Epidermal melanocyte (primary cell): ENCODE results near the gene ISLR2.

ENCODE experiments used
- DNase-seq: peaks from one replicate; pipeline ENCODE4 v3.0.0; 2011; ENCODE audit warnings: low spot score; ENCODE audit not compliant: insufficient read length

ISLR2 gene

DNA sequence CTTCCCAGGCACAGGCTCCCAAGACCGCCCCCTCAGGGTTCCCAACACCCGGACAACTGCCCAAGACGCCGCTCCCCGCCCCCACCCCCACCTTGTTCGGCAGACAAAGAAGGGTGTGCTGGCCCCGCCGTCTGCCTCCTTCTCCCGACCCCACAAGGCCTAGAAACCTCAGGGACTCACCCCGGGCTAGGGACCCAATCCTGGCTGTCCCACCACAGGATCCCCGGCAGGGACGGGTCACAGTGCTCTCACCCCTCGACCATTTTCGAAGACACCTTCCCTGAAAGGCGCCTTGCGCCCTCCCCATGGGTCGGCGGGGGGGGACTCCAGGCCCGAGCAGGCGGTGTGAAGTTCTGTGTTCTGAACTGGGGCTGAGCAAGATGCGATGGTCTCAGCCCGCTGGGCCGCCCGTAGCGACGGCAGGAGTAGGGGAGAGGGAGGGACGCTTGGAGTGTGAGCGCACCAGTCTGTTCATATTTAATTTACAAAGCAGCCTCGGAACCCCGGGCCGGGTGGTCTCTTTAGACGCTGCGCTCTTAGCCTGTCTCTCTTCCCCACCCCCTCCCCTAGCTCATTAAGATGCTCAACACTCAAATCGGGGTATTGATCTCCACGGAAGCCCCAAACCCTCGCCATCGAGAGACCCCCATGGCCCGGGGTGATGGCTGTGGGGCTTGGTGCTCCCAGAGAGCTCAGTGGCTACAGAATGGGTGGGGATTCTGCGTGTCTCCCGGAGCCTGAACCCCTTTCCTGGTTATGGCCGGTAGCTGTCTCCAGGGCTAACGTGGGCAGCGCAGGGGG lies 1.4 kb upstream of the ISLR2 start:
- DNase-seq: no peak

DNA sequence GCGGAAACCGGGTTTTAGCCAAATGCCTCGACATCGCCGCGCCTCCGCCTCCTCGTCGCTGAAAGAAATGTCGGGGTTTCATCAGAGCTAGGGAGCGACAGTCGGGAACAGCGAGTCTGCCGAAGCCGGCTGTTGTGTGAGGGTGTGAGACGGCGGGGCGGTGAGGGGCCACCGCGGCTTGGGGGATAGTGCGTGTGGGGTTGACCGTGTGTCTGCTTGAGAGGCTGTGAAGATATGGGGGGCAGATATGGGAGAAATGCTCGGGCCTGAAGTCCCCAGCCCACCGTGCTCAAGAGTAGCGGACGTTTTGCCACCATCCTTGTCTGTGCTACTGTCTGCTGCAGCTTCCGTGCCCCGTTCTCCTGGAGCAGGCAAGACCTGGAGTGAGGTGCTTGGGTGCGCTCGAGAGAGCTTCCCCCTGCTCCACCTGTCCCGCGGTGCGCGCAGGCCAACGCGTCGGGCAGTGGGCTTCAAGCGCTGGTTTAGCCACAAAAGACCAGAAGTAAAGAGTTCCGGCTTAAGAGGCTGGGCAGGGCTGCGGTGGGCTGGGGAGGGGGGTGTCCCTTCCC lies 716 bp upstream of the ISLR2 start:
- DNase-seq: no peak

GRCh38 chr15:74130849-74131627 lies 652 bp downstream of the ISLR2 start:
- DNase-seq: no peak

DNA sequence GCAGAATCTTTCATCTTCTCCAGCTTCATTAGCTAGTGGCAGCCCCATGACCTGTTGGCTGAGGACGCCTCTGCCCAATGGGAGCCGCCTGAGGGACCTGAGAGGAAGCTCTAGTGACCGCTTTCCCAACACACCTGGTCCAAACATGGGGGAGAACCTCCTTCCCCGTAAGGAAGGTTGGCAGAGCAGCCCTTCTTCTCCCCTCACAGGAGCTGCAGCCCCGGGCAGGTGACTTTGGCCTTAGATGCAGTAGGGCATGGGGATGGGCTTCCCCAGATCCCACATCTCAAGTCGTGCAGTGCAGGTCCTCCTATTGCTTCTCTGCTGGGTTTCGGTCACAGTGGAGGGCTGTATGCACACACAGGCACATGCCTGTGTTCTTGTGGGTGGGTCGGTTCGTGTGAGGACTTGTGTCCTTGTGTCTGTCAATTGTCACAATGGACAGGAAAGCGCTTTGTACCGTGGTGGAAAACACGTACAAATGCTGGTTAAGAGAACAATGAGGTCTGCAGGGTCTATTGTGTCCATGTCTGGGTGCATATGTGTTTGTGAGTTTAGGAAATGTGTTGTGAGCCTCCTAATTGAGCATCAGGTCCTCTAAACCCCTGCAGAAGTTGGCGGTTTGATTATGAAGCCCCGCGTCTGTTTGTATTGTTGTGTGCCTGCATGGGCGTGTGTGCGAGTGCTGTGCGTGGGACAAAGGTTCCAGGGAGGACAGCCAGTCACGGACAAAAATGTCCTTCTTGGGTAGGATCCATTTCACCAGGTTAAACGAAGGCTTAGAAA lies 1.4 kb downstream of the ISLR2 start:
- no peak for DNase-seq

DNA sequence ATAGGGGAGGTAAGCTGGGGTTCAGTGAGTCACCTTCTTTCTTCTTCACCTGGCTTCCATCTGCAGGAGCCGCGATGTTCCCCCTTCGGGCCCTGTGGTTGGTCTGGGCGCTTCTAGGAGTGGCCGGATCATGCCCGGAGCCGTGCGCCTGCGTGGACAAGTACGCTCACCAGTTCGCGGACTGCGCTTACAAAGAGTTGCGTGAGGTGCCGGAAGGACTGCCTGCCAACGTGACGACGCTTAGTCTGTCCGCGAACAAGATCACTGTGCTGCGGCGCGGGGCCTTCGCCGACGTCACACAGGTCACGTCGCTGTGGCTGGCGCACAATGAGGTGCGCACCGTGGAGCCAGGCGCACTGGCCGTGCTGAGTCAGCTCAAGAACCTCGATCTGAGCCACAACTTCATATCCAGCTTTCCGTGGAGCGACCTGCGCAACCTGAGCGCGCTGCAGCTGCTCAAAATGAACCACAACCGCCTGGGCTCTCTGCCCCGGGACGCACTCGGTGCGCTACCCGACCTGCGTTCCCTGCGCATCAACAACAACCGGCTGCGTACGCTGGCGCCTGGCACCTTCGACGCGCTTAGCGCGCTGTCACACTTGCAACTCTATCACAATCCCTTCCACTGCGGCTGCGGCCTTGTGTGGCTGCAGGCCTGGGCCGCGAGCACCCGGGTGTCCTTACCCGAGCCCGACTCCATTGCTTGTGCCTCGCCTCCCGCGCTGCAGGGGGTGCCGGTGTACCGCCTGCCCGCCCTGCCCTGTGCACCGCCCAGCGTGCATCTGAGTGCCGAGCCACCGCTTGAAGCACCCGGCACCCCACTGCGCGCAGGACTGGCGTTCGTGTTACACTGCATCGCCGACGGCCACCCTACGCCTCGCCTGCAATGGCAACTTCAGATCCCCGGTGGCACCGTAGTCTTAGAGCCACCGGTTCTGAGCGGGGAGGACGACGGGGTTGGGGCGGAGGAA lies 2.6 kb downstream of the ISLR2 start:
- DNase-seq: no peak

DNA sequence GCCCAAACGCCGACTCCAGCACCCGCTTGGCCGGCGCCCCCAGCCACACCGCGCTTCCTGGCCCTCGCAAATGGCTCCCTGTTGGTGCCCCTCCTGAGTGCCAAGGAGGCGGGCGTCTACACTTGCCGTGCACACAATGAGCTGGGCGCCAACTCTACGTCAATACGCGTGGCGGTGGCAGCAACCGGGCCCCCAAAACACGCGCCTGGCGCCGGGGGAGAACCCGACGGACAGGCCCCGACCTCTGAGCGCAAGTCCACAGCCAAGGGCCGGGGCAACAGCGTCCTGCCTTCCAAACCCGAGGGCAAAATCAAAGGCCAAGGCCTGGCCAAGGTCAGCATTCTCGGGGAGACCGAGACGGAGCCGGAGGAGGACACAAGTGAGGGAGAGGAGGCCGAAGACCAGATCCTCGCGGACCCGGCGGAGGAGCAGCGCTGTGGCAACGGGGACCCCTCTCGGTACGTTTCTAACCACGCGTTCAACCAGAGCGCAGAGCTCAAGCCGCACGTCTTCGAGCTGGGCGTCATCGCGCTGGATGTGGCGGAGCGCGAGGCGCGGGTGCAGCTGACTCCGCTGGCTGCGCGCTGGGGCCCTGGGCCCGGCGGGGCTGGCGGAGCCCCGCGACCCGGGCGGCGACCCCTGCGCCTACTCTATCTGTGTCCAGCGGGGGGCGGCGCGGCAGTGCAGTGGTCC lies 3.5 kb downstream of the ISLR2 start:
- DNase-seq: no peak

- no peak for DNase-seq
These were observed 4.1 kb downstream of the ISLR2 start for GRCh38 chr15:74134387-74135027.

DNA sequence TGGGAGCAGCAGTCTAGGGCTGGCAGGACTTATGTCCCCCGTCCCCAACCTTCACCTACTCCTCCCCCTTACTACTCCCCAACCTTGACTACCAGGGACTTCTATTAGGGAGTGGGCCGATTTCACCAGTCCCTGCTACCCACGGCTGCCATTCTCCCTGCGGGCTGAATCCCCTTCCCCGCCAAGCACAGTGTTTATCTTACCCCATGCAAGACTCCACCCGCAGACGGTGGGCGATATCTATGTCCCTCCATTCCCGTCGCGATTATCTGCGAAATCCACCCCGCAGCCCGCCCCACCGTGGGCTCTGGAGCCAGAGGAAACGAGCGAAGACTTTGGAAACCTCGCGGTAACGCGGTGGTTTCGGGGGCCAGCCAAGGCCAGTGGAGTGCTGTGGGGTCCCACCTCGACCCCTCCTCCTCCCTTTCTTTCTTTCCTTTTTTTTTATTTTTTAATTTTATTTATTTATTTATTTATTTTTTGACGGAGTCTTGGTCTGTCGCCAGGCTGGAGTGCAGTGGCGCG lies 4.7 kb downstream of the ISLR2 start:
- no peak for DNase-seq

DNA sequence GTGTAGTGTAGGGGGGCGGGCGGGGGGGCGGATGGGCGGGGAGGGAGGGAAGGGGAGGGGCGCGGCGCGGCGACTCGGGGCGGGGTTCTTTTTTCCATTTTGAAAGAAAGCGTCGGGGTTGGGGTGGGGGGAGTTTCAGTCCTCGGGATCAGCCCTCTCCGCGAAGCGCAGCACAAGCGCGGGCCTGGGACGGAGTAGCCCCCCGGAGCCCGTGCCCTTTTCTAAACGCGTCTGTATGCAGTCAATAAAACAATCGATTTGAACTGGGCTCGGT lies 6.1 kb downstream of the ISLR2 start:
- no peak for DNase-seq

DNA sequence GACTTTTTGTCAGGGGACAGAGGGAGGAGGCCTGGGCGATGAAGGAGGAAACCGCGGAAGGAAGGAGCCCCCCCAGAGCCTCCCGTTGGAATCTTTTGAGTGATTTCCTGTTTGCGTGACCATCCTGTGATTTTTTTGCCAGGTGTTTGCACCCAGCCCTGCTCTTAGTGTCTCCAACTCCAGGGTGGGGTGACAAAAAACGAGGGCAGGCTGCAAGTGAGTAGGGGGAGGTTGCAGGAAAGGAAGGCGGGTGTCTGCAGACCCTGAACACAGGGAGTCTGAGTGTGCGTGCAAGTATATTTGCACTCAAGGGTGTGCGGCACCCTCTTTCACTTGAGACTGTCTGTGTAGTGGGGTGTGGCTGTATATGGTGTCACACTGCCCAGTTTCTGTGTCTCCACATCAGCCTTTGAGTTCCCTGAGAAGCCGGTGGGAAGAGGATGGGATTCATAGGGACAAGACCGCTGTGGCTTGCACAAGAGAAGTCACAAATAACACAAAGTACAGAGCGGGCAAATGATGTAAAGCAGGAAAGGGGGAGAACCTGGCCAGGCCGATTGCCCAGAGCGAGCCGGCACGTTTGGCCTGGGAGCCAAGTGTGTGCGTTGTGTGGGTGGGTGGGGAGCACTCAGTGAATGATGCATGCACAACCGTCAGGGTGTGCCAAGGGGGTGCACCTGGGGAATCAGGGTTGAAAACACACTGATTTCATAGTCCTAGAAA lies 6.6 kb downstream of the ISLR2 start:
- DNase-seq: no peak

DNA sequence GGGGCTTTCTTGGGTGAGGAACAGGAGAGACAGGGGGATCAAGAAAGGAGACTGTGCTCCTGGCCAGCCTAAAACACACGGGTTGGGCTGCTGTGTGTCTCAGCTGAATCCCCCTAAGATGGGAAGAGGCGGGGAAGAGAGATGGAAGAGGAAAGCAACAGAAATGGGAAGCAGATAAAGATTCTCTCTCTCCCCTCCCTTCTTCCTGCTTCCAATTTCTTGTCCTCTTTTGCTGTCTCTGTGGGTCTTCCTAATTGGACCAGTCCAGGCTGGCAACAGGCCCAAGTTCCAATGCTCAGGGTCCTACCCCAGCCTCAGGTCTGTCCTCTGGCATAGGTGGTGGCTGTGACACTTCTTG lies 7.1 kb downstream of the ISLR2 start:
- no peak for DNase-seq

- no peak for DNase-seq
These were observed 8.3 kb downstream of the ISLR2 start for GRCh38 chr15:74138642-74139041.

DNA sequence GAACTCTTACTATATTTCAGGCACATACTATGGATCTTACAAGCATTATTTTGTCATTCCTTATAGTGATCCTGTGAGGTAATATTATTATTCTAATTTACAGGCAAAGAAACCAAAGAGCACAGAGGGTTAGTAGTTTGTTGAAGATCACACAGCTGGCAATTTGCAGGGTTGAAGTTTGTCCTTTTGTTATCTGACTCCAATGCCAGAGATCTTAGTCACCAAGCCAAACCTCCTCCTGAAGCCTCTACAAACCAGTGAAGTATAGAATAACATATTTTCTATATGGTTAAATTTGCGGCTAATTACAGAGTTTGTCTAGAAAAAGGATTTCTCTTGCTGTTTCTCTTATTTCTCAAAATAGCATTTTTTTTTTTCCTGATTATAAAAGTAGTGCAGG lies 11.2 kb downstream of the ISLR2 start:
- no peak for DNase-seq

DNA sequence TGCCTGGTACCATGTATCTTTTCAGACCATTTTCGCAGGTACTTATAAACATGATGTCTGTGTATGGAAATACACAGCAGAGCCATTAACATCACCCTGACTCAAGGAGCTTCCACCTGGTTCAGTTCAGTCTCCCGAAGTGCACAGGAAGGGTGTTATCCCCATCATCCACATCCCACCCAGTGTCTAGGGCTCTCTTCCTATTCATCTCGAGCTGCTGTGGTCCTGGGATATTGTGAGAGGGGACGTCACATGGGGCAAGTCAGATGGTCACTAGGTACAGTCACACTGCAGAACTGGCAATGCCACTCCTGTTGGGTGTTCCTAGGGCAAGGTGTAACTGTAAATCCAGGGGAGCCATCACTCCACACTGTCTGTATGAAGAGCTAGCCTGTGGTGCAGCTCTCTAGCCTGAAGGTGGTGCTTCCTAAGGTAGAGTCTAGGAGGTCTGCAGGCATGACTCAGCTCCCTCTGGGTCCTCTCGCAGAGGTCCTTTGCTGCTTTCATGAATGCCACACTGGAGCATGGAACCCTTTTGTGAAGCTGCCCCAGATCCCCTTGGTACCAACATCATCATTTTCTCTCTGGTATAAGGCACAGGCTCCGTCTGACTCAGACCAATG lies 13.9 kb downstream of the ISLR2 start:
- no peak for DNase-seq

DNA sequence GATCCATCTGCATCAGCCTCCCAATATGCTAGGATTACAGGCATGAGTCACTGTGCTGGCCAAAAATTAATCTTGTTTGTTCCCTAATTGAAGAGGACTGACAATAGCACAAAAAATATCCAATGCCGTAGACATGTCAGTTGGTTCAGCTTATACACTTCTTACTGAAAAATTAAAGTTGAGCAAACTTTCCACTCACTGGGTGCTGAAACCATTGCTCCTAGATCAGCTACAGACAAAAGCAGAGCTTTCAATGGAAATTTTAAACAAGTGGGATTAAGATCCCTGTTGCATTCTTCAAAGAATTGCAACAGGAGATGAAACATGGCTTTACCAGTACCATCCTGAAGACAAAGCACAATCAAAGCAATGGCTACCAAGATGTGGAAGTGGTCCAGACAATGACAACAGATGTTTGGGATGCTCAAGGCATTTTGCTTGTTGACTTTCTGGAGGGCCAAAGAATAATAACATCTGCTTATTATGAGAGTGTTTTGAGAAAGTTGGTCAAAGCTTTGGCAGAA lies 16.0 kb downstream of the ISLR2 start:
- DNase-seq: no peak

DNA sequence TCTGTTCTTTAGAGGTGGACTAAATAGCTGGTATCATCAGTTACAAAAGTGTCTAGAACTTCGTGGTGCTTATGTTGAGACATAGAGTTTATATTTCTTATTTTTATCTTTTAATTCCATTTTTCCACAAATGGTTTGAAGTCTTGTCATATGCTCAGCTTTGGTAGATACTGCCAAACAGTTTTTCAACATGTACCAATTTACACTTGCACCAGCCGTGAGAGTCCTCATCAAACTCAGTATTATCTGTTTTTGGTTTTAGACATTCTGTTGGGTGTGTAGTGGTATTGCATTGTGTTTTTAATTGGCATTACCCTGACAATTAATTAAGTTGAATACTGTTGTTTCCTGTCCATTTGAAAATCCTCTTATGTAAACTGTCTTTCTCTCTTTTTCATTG lies 16.7 kb downstream of the ISLR2 start:
- no peak for DNase-seq

- DNase-seq: no peak
These were observed 25.5 kb downstream of the ISLR2 start for GRCh38 chr15:74155766-74156417.
